HEK293T (cell line): ENCODE data around the gene EXOC6.

ENCODE experiments used
- CTCF ChIA-PET: fragments of 350-600 bp; formaldehyde crosslinking; extraction: SDS; loops from one replicate; lab custom pipeline; 2021; ENCODE audit warnings: antibody characterized with exemption, inconsistent platforms; lab: Yijun Ruan, JAX
- POLR2A ChIA-PET: fragments of 350-600 bp; formaldehyde crosslinking; extraction: SDS; loops from one replicate; lab custom pipeline; 2020; ENCODE audit warnings: antibody characterized with exemption, inconsistent platforms; lab: Yijun Ruan, JAX
- DNase-seq: peaks from one replicate; pipeline ENCODE4 v3.0.0; 2012; ENCODE audit warnings: mixed read lengths; ENCODE audit errors: extremely low spot score
- ARNT ChIP-seq: fragments of 450-650 bp; IDR thresholded peaks from 2 replicates; pipeline ENCODE4 v1.6.1; 2017; ENCODE audit warnings: mild to moderate bottlenecking
- BHLHE40 ChIP-seq: fragments of 450-650 bp; IDR thresholded peaks from 2 replicates; pipeline ENCODE4 v1.6.1; 2016; ENCODE audit warnings: mild to moderate bottlenecking, moderate library complexity, borderline replicate concordance
- CTBP1 ChIP-seq: fragments of 450-650 bp; IDR thresholded peaks from 2 replicates; pipeline ENCODE4 v1.6.1; 2016; ENCODE audit warnings: borderline replicate concordance
- ELF4 ChIP-seq: fragments of 450-650 bp; IDR thresholded peaks from 2 replicates; pipeline ENCODE4 v1.6.1; 2017; ENCODE audit warnings: antibody characterized with exemption
- FOXA1 ChIP-seq: fragments of 450-650 bp; IDR thresholded peaks from 2 replicates; pipeline ENCODE4 v1.6.1; 2016; ENCODE audit warnings: mild to moderate bottlenecking
- FOXK2 ChIP-seq: fragments of 450-650 bp; IDR thresholded peaks from 2 replicates; pipeline ENCODE4 v1.6.1; 2016; ENCODE audit warnings: mild to moderate bottlenecking
- FOXM1 ChIP-seq: fragments of 450-650 bp; IDR thresholded peaks from 2 replicates; pipeline ENCODE4 v1.6.1; 2017; ENCODE audit warnings: mild to moderate bottlenecking, borderline replicate concordance
- HDGF ChIP-seq: fragments of 450-650 bp; IDR thresholded peaks from 2 replicates; pipeline ENCODE4 v1.6.1; 2017; ENCODE audit warnings: antibody characterized with exemption, borderline replicate concordance
- L3MBTL2 ChIP-seq: fragments of 450-650 bp; conservative IDR thresholded peaks from 2 replicates; pipeline ENCODE4 v1.6.1; 2016; ENCODE audit warnings: mild to moderate bottlenecking
- LEF1 ChIP-seq: fragments of 450-650 bp; IDR thresholded peaks from 2 replicates; pipeline ENCODE4 v1.6.1; 2017; ENCODE audit warnings: mild to moderate bottlenecking, borderline replicate concordance
- NFRKB ChIP-seq: fragments of 450-650 bp; IDR thresholded peaks from 2 replicates; pipeline ENCODE4 v1.6.1; 2016; ENCODE audit warnings: mild to moderate bottlenecking, moderate library complexity
- SP1 ChIP-seq: fragments of 450-650 bp; IDR thresholded peaks from 2 replicates; pipeline ENCODE4 v1.6.1; 2017
- SUZ12 ChIP-seq: fragments of 450-650 bp; IDR thresholded peaks from 2 replicates; pipeline ENCODE4 v1.6.1; 2016; ENCODE audit warnings: mild to moderate bottlenecking
- TARDBP ChIP-seq: fragments of 450-650 bp; IDR thresholded peaks from 2 replicates; pipeline ENCODE4 v1.6.1; 2016
- ZNF384 ChIP-seq: fragments of 450-650 bp; IDR thresholded peaks from 2 replicates; pipeline ENCODE4 v1.6.1; 2016
- TF ChIP-seq, protein P1 (sequence below): fragments of 450-650 bp; IDR thresholded peaks from 2 replicates; pipeline ENCODE4 v1.6.1; 2016

EXOC6 gene

DNA sequence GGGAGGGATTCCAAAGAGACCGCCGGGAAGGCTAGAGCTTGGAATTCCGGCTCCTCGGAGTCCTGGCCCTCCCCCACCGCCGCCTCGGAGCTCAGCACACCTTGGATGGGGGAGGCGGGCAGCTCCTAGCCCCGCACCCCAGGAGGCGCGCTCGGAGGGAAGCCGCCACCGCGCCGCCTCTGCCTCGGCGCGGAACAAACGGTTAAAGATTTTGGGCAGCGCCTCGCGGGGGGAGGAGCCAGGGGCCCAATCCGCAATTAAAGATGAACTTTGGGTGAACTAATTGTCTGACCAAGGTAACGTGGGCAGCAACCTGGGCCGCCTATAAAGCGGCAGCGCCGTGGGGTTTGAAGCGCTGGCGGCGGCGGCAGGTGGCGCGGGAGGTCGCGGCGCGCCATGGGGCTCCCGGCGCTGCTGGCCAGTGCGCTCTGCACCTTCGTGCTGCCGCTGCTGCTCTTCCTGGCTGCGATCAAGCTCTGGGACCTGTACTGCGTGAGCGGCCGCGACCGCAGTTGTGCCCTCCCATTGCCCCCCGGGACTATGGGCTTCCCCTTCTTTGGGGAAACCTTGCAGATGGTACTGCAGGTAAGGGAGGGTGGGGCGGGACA, 225.3 kb downstream of the EXOC6 start, which contains the start of gene CYP26A1:
Gene CYP26A1, plus strand, starts transcription at position 355 of the 608 bp plus-strand sequence. Its CDS starts 42 bp downstream, at position 397.
- POLR2A ChIA-PET: interaction anchor here (1.4 kb wide), 1 partner anchor 21 kb away, joined by 4 read pairs; no protein-coding TSS in a partner anchor
- CTCF ChIA-PET: interaction anchor here (0.7 kb wide), 1 partner anchor 18 kb away, joined by 5 read pairs; no protein-coding TSS in a partner anchor
- no peak for TF ChIP-seq FOXK2
- TF ChIP-seq L3MBTL2: peak; percentile 34; the same call in 1 of the 2 replicates
- peak; percentile 65 for DNase-seq

DNA sequence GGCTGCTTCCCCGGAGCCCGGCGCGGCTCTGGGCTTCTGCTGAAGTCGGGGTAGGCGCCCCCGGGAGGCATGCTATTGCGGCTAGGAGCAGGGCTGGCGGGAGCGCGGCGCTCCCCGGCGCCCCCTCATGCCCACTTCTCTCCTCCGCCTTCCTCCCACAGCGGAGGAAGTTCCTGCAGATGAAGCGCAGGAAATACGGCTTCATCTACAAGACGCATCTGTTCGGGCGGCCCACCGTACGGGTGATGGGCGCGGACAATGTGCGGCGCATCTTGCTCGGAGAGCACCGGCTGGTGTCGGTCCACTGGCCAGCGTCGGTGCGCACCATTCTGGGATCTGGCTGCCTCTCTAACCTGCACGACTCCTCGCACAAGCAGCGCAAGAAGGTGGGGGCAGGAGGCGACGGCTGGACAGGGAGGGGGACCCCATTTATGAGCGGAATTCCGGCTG, 225.9 kb downstream of the EXOC6 start:
- TF ChIP-seq FOXA1: no peak
- TF ChIP-seq ELF4: no peak
- TF ChIP-seq, protein P1, sequence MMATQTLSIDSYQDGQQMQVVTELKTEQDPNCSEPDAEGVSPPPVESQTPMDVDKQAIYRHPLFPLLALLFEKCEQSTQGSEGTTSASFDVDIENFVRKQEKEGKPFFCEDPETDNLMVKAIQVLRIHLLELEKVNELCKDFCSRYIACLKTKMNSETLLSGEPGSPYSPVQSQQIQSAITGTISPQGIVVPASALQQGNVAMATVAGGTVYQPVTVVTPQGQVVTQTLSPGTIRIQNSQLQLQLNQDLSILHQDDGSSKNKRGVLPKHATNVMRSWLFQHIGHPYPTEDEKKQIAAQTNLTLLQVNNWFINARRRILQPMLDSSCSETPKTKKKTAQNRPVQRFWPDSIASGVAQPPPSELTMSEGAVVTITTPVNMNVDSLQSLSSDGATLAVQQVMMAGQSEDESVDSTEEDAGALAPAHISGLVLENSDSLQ: no peak
- no peak for TF ChIP-seq CTBP1
- no peak for TF ChIP-seq HDGF
- peak; percentile 62 for DNase-seq
- POLR2A ChIA-PET: interaction anchor here (1.4 kb wide), 1 partner anchor 21 kb away, joined by 4 read pairs; no protein-coding TSS in a partner anchor
- CTCF ChIA-PET: no interaction called here

DNA sequence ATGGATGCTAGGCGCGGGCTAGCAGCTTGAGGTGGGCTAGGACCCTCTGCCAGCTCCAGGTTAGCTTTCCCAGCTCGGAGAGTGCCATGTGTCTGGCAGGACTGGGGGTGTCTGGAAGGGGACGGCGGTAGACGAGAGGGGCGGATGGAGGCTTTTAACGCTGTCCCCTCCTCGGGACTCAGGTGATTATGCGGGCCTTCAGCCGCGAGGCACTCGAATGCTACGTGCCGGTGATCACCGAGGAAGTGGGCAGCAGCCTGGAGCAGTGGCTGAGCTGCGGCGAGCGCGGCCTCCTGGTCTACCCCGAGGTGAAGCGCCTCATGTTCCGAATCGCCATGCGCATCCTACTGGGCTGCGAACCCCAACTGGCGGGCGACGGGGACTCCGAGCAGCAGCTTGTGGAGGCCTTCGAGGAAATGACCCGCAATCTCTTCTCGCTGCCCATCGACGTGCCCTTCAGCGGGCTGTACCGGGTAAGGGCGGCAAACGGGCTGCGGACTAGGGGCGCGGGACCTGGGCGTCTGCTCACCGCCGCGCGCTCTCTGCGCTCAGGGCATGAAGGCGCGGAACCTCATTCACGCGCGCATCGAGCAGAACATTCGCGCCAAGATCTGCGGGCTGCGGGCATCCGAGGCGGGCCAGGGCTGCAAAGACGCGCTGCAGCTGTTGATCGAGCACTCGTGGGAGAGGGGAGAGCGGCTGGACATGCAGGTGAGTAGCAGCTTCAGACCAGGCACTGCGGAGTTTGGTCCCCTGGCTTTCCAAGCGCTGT, 226.5 kb downstream of the EXOC6 start:
- CTCF ChIA-PET: no interaction called here
- DNase-seq: no peak
- no peak for TF ChIP-seq CTBP1
- TF ChIP-seq FOXA1: no peak
- TF ChIP-seq L3MBTL2: no peak
- no peak for TF ChIP-seq FOXK2
- TF ChIP-seq FOXM1: no peak
- no peak for TF ChIP-seq NFRKB
- no peak for TF ChIP-seq ARNT
- TF ChIP-seq SP1: no peak
- TF ChIP-seq LEF1: no peak
- no peak for TF ChIP-seq SUZ12
- TF ChIP-seq, protein P1: no peak
- TF ChIP-seq BHLHE40: no peak
- no peak for TF ChIP-seq HDGF
- no peak for TF ChIP-seq ZNF384
- TF ChIP-seq ELF4: no peak
- POLR2A ChIA-PET: no interaction called here

DNA sequence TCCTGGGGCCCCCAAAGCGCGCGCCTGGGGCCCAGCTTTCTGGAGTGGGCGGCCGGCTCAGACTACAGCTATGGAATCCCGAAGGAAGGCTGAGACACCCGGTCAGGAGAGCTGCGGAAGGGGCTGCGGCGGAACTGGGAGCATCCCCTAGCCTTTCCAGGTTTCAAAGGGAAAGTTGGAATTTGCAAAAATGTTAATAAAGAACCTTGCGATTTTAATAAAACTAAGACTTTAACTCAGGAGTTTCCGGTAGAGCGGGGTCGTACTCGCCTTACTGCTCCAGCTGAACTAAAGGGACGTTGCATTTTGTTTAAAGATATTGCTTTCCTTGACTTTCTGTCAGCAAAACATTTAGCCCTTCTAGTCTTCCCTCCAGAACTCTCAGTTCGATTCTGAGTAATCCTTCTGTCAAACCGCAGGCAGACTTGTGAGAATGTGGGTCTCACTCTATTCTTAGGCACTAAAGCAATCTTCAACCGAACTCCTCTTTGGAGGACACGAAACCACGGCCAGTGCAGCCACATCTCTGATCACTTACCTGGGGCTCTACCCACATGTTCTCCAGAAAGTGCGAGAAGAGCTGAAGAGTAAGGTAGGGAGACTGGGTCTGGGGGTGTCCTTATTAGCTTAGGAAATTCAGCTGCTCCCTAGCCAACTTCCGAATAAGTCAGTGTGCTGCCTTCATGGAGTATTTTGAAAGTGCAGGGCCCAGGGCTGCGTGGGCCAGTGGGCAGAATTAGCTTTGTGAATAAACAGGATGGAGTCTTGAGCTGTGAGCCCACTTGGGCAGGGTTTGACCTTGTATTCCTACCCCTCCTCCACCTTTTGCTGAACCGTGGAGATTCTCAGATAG, 227.3 kb downstream of the EXOC6 start:
- CTCF ChIA-PET: interaction anchor here (0.6 to 1.2 kb wide), 3 partner anchors 11 to 277 kb away, joined by 3 to 5 read pairs (median 4); no protein-coding TSS in a partner anchor
- POLR2A ChIA-PET: no interaction called here
- TF ChIP-seq ZNF384 (no peak), BHLHE40 (no peak), ARNT (no peak), HDGF (no peak), ELF4 (no peak), FOXM1 (no peak), L3MBTL2 (no peak), LEF1 (no peak), SUZ12 (no peak), NFRKB (no peak)
- TF ChIP-seq, protein P1: no peak
- DNase-seq: no peak

DNA sequence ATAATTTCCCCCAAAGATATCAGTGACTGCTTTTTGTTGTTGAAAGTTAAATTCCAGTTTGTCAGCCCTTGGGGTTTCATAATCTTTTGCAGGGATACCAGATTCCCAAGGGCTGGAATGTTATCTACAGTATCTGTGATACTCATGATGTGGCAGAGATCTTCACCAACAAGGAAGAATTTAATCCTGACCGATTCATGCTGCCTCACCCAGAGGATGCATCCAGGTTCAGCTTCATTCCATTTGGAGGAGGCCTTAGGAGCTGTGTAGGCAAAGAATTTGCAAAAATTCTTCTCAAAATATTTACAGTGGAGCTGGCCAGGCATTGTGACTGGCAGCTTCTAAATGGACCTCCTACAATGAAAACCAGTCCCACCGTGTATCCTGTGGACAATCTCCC, 228.6 kb downstream of the EXOC6 start:
- CTCF ChIA-PET: interaction anchor here (1.2 kb wide), 1 partner anchor 275 kb away, joined by 4 read pairs; no protein-coding TSS in a partner anchor
- TF ChIP-seq SP1: no peak
- TF ChIP-seq FOXM1: no peak
- no peak for TF ChIP-seq LEF1
- no peak for TF ChIP-seq FOXA1
- no peak for TF ChIP-seq SUZ12
- no peak for TF ChIP-seq ELF4
- TF ChIP-seq L3MBTL2: no peak
- TF ChIP-seq, protein P1: no peak
- TF ChIP-seq NFRKB: no peak
- TF ChIP-seq TARDBP: no peak
- no peak for TF ChIP-seq FOXK2
- no peak for TF ChIP-seq ARNT
- POLR2A ChIA-PET: no interaction called here
- no peak for DNase-seq
